EH (cell line): ENCODE measurements around the gene URAD.

Source experiments
- DNase-seq: peaks from one replicate; pipeline ENCODE4 v3.0.0-alpha.2; 2015; ENCODE audit warnings: low read depth

URAD gene

GRCh38 chr13:27955014-27955591, 33.4 kb downstream of the URAD start:
- DNase-seq, result no peak

GRCh38 chr13:27954406-27954851, 34.1 kb downstream of the URAD start:
- peak; percentile 41 for DNase-seq

- DNase-seq, result peak; percentile 70
Measured at GRCh38 chr13:27953676-27954405, 34.7 kb downstream of the URAD start.

GRCh38 chr13:27952876-27953675, 35.4 kb downstream of the URAD start:
- DNase-seq, result no peak

GRCh38 chr13:27942972-27943371, 45.5 kb downstream of the URAD start:
- no peak for DNase-seq

GRCh38 chr13:27933580-27934328, 54.7 kb downstream of the URAD start:
- DNase-seq, result no peak

- no peak for DNase-seq
Measured at GRCh38 chr13:27933118-27933517, 55.4 kb downstream of the URAD start.

- DNase-seq, result no peak
Measured at GRCh38 chr13:27929868-27930267, 58.6 kb downstream of the URAD start.

GRCh38 chr13:27928805-27929753, 59.4 kb downstream of the URAD start:
- DNase-seq, result no peak

- no peak for DNase-seq
Measured at GRCh38 chr13:27928353-27928804, 60.1 kb downstream of the URAD start.
